Left kidney (tissue), 8 donors: ENCODE data around the gene C17orf58. TPM values are rescaled to one million over a fixed set of nuclear protein-coding genes. Genes with fewer than 3 reads are reported as not detected.
"Not testable (repeated sequence)": the region's sequence is repeated elsewhere in the genome, so short reads cannot be mapped to it uniquely, and the experiment has no call there.

Source experiments
- DNase-seq: peaks from one replicate; pipeline ENCODE4 v3.0.0-alpha.2; 2013
- long read RNA-seq, 8 donors: transcript quantifications; one replicate each; lab custom pipeline, GENCODE V29; 2026
- polyA plus RNA-seq: library from polyadenylated mRNA; unstranded; fragments of 120-200 nt; gene quantifications from one replicate; pipeline ENCODE4 v1.2.1, GENCODE V29; 2013; ENCODE audit not compliant: insufficient read length

Gene C17orf58
- polyA plus RNA-seq: 17.6 TPM
- long read RNA-seq, donor 1, transcript C17orf58-202 (3 exons, 1,082 nt): major isoform, 6 of 16 reads
- long read RNA-seq, donor 1, partial matches to known transcripts: 7 of 16 reads
- long read RNA-seq, donor 1, other reads (novel, unspliced or antisense): 0 of 16 reads
- long read RNA-seq, donor 2, transcript C17orf58-202 (3 exons, 1,082 nt): major isoform, 7 of 17 reads
- long read RNA-seq, donor 2, partial matches to known transcripts: 7 of 17 reads
- long read RNA-seq, donor 2, other reads (novel, unspliced or antisense): 0 of 17 reads
- long read RNA-seq, donor 3, transcript C17orf58-202 (3 exons, 1,082 nt): major isoform, 6 of 13 reads
- long read RNA-seq, donor 3, partial matches to known transcripts: 5 of 13 reads
- long read RNA-seq, donor 3, other reads (novel, unspliced or antisense): 0 of 13 reads
- long read RNA-seq, donor 4, partial matches to known transcripts: 0 of 1 reads
- long read RNA-seq, donor 4, other reads (novel, unspliced or antisense): 0 of 1 reads
- long read RNA-seq, donor 5, transcript C17orf58-203 (2 exons, 1,654 nt): minor isoform, 8 of 38 reads
- long read RNA-seq, donor 5, transcript C17orf58-202 (3 exons, 1,082 nt): major isoform, 17 of 38 reads
- long read RNA-seq, donor 5, transcript C17orf58-204 (4 exons, 2,065 nt): minor isoform, 5 of 38 reads
- long read RNA-seq, donor 5, partial matches to known transcripts: 8 of 38 reads
- long read RNA-seq, donor 5, other reads (novel, unspliced or antisense): 0 of 38 reads
- long read RNA-seq, donor 6, transcript C17orf58-202 (3 exons, 1,082 nt): major isoform, 10 of 13 reads
- long read RNA-seq, donor 6, partial matches to known transcripts: 0 of 13 reads
- long read RNA-seq, donor 6, other reads (novel, unspliced or antisense): 0 of 13 reads
- long read RNA-seq, donor 7, transcript C17orf58-202 (3 exons, 1,082 nt): major isoform, 8 of 20 reads
- long read RNA-seq, donor 7, partial matches to known transcripts: 7 of 20 reads
- long read RNA-seq, donor 7, other reads (novel, unspliced or antisense): 0 of 20 reads
- long read RNA-seq, donor 8, transcript C17orf58-202 (3 exons, 1,082 nt): major isoform, 7 of 10 reads
- long read RNA-seq, donor 8, partial matches to known transcripts: 0 of 10 reads
- long read RNA-seq, donor 8, other reads (novel, unspliced or antisense): 0 of 10 reads

DNA sequence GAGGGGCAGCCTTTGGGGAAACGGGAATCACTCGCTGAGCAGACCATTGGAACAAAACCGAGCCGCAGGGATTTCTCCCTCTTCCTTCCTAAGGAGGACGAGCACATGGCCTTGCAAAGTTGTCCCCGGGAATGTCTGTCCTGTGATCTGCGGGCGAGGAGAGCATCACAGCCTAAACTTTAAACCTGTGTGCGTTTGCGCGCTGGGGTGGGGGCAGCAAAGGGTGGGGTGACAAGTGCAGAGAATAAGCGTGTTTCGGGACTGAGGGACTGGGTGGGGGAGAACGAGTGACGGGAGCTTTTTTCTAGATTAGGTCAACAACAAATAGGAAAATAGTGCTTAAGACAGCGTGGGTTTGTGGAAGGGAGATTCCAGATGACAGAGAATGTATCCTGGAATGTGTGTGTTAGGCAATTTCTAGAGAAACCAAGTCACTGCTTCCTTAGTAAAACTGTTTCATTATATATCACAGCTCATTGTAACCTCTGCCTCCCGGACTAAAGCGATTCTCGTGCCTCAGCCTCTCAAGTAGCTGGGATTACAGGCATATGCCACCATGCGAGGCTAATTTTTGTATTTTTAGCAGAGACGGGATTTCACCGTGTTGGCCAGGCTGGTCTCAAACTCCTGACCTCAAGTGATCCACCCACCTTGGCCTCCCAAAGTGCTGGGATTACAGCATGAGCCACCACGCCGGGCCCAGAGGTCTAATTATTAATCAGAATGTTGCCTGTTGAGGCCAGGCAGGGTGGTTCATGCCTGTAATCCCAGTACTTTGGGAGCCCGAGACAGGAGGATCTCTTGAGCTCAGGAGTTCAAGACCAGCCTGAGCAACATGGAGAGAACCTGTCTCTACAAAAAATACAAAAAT is at the start of gene C17orf58:
TSS of gene C17orf58 (minus strand) at position 169 of the 871 bp plus-strand sequence. CDS start 271 bp downstream, outside the sequence.
- DNase-seq: not testable (repeated sequence)

DNA sequence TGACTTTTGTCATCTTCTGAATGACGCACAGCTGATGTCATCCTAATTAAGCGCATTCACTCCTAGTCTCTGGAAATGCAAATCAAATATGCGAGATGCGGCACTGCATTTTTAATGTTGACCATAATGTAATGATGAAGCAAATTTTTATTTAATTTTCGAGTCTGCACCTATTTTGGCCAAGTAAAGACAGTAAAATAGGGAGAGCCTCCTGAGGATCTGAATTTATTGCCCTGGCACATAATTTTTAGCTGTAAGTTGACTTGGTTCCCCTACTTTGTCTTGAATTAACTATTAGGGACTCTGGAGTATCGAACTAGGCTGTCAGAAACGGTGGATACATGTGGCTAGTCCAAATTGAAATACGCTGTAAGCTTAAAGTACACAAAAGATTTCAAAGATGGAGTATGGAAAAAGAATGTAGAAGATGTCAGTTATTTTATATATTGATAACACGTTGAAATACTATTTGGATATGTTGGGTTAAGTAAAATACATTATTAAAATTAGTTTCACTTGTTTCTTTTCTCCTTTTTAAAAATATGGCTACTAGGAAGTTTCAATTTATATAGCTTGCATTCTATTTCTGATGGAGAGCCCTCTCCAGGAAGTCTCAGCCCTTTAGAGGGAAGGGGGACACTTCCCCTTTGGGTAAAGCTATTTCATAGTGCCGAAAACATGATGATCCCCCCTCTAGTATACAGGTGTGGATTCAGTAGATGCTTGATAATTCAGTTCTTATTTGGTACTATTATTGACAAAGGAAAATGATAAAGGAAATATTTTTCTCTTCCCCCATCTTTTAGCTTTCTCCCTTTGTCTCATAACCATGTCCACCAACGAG is 40.3 kb upstream of the C17orf58 start:
- no peak for DNase-seq

DNA sequence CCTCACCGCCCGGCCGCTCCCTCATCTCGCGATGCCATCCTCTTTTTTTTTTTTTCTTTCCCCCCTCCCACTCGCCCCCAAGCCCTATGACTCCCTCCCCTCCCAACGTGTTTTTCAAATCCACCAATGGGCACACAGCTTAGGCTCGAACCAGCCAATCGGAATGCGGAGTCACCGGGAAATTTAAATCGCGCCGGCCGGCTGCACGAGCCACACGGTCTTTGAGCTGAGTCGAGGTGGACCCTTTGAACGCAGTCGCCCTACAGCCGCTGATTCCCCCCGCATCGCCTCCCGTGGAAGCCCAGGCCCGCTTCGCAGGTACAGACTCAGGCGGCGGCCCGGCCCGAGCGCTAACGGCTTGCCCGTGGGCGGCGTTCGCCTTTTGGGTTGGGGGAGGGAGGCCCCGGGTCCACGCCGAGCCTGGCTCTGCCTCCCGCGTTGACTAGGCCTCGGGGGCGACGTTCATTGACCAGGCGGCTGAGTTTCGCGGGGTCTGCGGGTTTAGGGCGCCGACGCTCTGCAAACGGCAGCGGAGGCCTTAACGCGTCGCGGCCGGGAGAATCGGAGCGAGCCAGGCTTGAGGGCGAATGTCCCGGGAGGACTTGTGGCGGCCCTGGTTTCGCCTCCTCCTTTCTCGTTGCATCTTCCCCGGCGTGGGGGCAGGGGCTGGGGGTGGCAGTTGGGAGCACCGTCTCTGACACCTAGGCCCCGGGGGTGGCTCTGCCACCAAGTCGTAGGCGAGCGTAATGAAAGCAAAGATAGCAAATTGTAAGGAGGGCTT is 39.4 kb upstream of the C17orf58 start, which contains the start of gene KPNA2:
TSS of gene KPNA2 (plus strand) at position 213 of the 781 bp plus-strand sequence. CDS start 1,398 bp downstream, outside the sequence.
- DNase-seq: peak; percentile 98

DNA sequence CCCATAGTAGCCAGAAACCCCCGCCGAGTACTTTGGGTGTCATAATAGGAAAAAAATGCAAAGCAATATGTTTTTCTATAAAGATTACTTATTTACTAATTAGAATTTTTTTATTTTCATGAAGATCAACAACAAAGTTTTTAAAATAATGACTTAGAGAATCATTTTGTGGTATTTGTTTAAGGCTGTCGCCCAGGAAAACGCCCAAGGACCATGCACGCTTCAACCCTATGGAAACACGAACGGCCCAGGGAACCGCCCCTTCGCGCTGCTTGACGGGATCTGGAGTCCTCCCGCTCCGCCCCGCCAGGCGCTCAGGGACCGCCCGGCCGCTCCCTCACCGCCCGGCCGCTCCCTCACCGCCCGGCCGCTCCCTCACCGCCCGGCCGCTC is 38.9 kb upstream of the C17orf58 start:
- no peak for DNase-seq

DNA sequence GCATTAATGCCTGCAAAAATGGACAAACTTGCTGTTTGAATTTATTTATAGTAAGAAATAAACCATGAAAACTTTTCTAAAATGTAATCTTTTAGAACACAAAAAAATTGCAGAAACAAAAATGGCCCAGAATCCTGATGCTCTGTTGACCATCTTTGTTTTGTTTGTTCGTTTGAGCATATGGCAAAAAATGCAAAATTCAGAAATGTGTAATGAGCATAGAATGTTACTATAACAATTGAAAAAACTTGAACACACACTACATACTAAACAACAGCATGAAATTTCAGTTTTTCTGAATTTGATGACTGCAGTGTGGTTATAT is 38.1 kb upstream of the C17orf58 start:
- DNase-seq: no peak

DNA sequence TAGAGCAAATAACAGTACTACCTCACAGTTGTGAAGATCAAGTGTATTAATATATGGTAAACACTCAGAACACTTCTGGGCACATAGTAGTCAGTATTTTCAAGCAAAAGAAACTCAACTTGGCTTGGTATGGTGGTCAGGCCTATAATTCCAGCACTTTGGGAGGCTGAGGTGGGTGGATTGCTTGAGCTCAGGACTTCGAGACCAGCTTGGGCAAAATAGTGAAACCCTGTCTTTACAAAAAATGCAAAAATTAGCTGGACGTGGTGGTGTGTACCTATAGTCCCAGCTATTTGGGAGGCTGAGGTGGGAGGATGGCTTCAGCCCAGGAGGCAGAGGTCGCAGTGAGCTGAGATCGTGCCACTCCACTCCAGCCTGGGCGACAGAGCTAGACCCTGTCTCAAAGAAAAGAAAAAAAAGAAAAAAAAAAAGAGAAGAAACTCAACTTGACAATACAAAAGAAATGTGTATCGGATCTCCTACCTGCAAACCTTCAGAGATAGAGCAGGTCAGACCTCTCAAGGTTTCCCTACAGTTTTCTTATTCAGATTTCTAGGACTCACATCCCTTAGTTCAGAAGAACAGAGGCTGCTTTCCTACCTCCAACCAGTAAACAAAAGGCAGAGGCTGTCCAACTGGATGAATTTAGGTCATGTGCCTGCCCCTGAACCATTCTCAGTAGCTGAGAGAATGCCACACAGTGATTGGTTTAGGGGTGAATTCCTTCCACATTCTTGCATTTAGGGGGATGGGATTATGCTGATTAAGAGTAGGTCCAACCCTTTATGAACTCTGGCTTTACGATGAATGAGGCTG is 37.6 kb upstream of the C17orf58 start:
- DNase-seq: peak; percentile 72

DNA sequence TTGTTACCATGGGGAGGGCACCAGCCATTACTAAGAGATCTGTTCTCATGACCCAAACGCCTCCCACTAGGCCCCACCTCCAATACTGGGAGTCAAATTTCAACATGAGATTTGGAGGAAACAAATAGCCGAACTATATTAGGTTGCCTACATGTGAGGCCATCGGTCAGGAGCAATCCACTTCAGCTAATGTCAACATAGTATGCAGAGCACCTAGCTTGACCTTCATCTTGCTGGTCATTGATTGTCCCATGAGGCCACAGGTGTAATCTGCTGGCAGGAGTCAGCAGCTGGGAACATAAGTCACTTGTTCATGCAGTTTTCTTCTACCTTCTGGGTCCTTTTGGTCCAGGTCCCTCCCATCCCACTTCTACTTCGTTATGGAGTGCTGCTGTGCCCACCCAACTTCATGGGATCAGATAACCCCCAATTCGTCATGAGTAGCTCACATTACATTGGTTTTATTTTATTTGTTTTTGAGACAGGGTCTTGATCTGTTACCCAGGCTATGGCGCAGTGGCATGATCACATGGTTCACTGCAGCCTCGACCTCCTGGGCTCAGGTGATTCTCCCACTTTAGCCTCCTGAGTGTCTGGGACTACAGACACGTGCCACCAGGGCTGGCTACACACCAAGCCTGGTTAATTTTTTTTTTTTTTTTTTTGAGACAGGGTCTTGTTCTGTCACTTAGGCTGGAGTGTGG is 33.4 kb upstream of the C17orf58 start:
- peak; percentile 22 for DNase-seq

DNA sequence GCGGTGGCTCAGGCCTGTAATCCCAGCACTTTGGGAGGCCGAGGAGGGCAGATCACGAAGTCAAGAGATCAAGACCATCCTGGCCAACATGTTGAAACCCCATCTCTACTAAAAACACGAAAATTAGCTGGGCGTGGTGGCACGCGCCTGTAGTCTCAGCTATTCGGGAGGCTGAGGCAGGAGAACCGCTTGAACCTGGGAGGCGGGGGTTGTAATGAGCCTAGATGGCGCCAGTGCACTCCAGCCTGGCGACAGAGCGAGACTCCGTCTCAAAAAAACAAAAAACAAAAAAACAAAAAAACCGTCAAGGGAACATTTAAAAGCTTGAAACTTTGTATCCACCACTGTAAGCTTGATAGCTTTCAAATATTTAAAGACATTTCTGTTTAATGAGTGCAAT is 26.3 kb upstream of the C17orf58 start:
- not testable (repeated sequence) for DNase-seq

DNA sequence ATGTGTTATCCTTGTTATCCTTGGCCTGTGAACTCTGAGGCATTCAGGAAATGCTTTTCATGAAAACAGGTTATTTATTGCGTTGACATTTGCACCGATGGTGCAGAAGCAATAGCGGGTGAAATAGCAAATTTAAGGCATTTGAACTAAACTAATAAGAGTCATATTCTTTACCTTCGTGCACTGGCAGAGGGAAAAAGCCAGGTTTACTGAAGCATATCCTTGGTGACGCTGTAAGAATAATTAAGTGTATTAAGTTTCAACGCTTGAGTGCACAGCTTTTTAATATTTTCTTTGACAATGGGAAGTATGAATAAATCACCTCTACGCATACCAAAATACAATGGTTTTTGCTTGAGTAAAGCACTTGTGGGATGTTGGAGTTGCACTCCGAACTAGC is 25.7 kb upstream of the C17orf58 start:
- no peak for DNase-seq

DNA sequence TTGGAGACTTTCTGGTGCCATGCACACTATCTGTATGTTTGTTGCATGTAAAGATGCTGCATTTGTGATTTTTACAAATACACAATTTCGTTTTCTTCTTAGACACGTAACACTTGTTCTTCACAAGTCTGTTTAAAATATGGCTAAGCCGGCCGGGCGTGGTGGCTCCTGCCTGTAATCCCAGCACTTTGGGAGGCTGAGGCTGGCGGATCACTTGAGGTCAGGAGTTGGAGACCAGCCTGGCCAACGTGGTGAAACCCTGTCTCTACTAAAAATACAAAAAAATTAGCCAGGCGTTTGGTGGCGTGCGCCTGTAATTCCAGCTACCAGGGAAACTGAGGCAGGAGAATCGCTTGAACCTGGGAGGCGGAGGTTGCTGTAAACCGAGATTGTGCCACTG is 24.5 kb upstream of the C17orf58 start:
- DNase-seq: not testable (repeated sequence)

DNA sequence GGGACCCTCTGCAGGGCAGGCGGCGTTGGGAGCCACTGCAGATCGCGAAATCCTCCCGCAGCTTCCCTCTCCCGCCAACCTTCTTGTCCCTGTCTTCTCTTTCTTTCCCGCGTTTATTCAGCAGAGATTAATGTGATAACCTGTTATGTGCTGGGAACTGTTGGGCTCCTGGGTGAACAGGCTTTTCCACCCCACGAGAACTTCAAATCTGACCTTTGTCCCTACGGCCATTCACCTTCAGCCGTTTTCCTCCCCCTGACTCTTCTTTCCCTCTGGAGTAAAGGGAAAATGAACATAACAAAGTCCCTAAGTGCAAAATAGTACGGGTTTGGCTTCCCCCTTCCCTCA is 24.1 kb upstream of the C17orf58 start:
- no peak for DNase-seq

DNA sequence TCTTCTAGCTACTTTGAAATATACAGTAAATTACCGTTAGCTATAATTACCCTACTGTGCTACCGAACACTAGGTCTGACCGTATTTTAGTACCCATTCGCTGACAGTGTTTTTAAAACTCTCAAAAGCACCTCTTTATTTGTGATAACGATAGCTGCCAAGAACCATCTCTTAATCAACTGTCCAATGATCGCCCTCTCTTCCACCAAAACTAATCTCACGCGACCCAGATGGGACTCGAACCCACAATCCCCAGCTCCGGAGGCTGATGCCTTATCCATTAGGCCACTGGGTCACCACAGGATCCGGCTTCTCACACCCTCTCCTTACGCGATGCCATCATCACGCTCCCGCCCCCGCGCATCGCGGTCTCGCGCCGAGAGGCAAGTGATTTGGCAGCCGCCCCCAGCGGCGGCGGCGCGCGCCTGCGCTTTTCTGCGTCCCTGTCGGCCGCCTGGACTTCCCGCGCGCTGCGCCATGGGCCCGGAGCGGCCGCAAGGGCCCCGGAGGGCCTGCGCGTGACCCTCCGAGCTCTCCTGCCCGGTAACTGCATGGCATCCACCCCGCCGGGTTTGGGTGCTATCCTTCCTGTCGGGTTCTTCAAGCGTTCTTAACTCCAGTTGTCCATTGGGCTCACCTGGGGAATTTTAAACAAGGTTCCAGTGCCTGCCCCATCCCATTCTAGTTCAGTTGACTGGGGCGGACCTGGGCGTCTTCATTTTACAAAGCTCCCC is 23.6 kb upstream of the C17orf58 start:
- peak; percentile 96 for DNase-seq

DNA sequence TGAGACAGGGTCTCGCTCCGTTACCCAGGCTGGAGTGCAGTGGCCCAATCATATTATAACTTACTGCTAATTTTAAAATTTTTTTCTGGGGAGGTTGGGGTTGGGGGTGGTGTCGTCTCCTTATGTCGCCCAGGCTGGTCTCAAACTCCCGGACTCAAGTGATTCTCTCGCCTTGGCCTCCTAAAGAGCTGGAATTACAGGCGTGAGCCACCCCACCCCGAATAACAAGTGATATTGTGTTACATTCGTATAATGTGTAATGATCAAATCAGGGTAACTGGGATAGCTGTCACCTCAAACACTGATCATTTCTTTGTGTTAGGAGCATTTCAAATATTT is 23.0 kb upstream of the C17orf58 start:
- DNase-seq: no peak

DNA sequence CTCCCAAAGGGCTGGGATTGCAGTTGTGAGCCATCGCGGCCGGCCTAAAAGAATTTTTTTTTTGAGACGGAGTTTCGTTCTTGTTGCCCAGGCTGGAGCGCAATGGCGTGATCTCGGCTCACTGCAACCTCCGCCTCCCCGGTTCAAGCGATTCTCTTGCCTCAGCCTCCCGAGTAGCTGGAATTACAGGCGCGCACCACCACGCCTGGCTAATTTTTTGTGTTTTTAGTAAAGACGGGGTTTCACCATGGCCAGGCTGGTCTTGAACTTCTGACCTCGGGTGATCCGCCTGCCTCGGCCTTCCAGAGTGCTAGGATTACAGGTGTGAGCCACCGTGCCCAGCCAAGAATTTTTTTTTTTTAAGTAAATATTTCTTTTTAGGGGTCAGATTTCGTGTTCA is 22.2 kb upstream of the C17orf58 start:
- DNase-seq: not testable (repeated sequence)

DNA sequence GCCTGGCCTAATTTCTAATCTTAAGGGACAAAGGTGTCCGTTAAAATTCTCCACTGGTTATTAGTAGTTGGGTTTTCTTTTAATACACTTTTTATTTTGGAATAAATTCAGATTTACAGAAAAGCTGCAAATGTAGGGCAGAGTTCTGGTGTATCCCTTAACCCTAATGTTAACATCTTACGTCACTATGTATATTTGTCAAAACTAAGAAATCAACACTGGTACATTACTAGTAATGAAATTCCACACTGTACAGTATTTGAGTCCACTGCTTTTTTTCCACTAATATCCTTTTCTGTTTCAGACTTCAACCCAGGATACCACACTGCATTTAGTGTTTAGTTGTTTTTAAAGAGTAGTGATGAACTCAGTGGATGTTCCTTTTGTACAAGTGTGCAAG is 20.6 kb upstream of the C17orf58 start:
- DNase-seq: no peak

DNA sequence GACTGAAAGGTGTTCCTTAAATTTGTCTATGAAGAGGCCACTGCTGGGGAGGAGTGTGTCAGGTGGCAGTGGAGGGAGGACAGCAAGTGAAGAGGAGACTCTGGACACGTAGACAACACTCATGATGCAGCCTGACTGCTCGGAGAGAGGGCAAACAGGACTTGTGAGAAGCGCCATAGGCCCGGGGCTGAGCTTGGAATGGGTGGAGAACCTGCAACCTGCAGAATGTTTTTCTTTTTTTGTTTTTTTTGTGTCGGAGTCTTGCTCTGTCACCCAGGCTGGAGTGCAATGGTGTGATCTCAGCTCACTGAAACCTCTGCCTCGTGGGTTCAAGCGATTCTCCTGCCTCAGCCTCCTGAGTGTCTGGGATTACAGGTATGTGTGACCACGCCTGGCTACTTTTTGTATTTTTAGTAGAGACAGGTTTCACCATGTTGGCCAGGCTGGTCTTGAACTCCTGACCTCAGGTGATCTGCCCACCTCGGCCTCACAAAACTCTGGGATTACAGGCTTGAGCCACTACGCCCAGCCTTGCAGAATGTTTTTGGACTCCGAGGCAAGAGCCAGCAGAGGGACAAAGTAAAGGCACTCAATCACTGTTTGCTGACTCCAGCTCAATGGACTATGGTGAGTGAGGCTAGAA is 18.9 kb upstream of the C17orf58 start:
- DNase-seq: no peak

DNA sequence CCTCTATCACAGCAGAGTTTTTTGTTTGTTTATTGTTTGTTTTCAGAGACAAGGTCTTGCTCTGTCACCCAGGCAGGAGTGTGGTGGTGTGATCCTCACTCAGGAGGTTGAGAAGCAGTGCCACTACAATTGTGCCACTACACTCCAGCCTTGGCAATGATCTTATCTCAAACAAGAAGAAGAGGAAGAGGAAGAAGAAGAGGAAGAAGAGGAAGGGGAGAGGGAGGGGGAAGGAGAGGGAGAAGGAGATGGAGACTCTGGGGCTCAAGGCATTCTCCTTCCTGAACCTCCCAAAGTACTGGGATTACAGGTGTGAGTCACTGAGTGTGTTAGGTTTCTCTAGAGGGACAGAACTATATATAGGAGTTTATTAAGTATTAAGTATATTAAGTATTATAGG is 17.1 kb upstream of the C17orf58 start:
- no peak for DNase-seq
